ENCODE measurements around the gene PDCD4. TPM values are rescaled to one million over a fixed set of nuclear protein-coding genes. Genes with fewer than 3 reads are reported as not detected.

PDCD4 gene
- total and polyA plus RNA-seq, 2 of the 8 experiments (the other 6 are each of a cell fraction or from before 2014, with no cell fraction given) = 3.3 to 26.8 TPM

DNA sequence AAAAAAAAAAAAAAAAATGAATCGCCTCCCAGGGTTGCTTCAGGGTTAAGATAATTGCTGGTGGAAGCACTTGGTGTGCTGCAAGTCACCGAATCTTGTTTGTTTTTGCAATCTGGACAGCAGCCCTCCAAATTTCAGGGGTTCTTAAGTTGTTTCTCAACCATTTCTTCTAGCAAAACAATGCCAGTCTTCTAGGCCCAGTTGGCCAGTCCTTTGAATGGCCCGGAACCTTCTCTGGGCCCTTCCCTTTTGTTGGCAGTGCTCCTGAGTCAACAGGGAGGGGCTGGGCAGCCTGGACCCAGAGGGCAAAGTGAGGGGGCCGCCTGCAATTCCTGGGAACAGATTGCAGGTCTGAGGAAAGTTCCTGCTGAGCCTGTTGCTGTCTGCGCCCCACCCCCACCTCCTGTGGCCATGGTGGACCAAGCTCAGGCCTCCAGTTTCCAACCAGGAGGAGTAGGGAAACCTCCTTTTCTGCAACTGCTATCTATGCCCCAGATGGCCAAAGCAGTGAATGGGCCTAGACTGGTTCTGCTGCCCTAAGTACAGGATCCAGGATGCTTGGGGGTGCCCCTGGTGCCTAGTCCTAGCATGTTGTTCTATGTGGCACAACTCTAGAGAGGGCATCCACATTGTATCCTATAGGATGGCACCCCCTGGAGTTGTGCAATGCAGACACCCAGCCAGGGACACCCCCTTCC is 31.4 kb upstream of the PDCD4 start:
- Histone ChIP-seq H4K8ac (ENCODE audit: extremely low read depth, insufficient read depth, low read length) (no peak overlapping the region), H3K27ac (ENCODE audit: low read depth, low read length) (no peak overlapping the region), H4K5ac (ENCODE audit: insufficient read length, low read depth, low read length) (no peak overlapping the region), H3K14ac (ENCODE audit: insufficient read length) (no peak overlapping the region), H2AFZ (ENCODE audit: low read length) (no peak overlapping the region), H3K23ac (ENCODE audit: insufficient read length) (no peak overlapping the region), H3K4me2 (ENCODE audit: insufficient read depth in 1 of 2, low read depth in 2 of 2, low read length in 2 of 2) (no peak overlapping the region), H3K36me3 (ENCODE audit: control insufficient read depth in 2 of 4, insufficient read depth in 4 of 4, low read length in 3 of 4) (no peaks in the 10 kb centered on the region), H4K20me1 (replicated peaks in 1 of 2; ENCODE audit: control insufficient read depth in 1 of 2, insufficient read depth in 2 of 2, low read length in 2 of 2) (no peaks in the 10 kb centered on the region), H3K18ac (ENCODE audit: extremely low read depth, low read length) (no peak overlapping the region), H3K79me2 (ENCODE audit: control insufficient read depth in 1 of 2, insufficient read depth in 2 of 2, low read length in 2 of 2) (no peaks in the 10 kb centered on the region), H3K4me3 (ENCODE audit: extremely low read depth in 1 of 4, insufficient read depth in 2 of 4, low read depth in 3 of 4, low read length in 4 of 4) (no peak overlapping the region), H2BK20ac (ENCODE audit: low read length) (no peak overlapping the region), H3K9ac (replicated peaks in 1 of 4; ENCODE audit: extremely low read depth in 1 of 4, low read depth in 3 of 4, low read length in 3 of 4) (no peak overlapping the region), H3K56ac (replicated peaks; ENCODE audit: insufficient read length, low read depth, low read length) (no peak overlapping the region), H3K4me1 (replicated peaks in 1 of 4; ENCODE audit: control insufficient read depth in 3 of 4, insufficient read depth in 4 of 4, low read length in 3 of 4) (no peaks in the 10 kb centered on the region; a peak in 1 of 7 replicates), H2BK12ac (ENCODE audit: low read depth, low read length) (peak overlapping the region; percentile 17; the same call in 1 of the 2 replicates), H2BK15ac (ENCODE audit: low read length) (no peak overlapping the region), H2BK120ac (replicated peaks; ENCODE audit: low read depth, low read length) (no peak overlapping the region), H2BK5ac (ENCODE audit: low read depth, low read length) (no peak overlapping the region), H3K79me1 (ENCODE audit: low read depth, low read length) (no peaks in the 10 kb centered on the region), H3K4ac (replicated peaks; ENCODE audit: insufficient read length, low read depth, low read length) (no peak overlapping the region), H4K91ac (replicated peaks; ENCODE audit: insufficient read length, low read length) (no peak overlapping the region), H3K9me3 (ENCODE audit: insufficient read depth in 2 of 2, low read depth in 1 of 2, low read length in 1 of 2) (no peaks in the 10 kb centered on the region), H2AK5ac (ENCODE audit: low read depth, low read length) (no peak overlapping the region), H3K23me2 (ENCODE audit: low read depth, low read length) (no peaks in the 10 kb centered on the region), H3K27me3 (replicated peaks in 1 of 4; ENCODE audit: control insufficient read depth in 3 of 4, extremely low read depth in 1 of 4, insufficient read depth in 3 of 4, low read length in 3 of 4) (no peaks in the 10 kb centered on the region)
- FAIRE-seq (no peak), DNase-seq (ENCODE audit: low read depth in 1 of 2, low spot score in 2 of 2) (no peak)
- ChIA-PET POLR2A (ENCODE audit: partially characterized antibody) (interaction anchor here (1.2 kb wide), 1 partner anchor 20 kb away, joined by 3 read pairs; no protein-coding TSS in a partner anchor), CTCF (ENCODE audit: partially characterized antibody) (no interaction called here)
- 76% methylated on average over 4 of the region's 5 CpGs; no CpG with 5 or more reads in 1 of the 2 experiments for WGBS, 2 experiments (ENCODE audit: extremely low coverage in 1 of 2, insufficient coverage in 1 of 2, insufficient read length in 1 of 2, insufficient replicate concordance in 2 of 2, low coverage in 1 of 2, low lambda C conversion rate in 2 of 2, missing lambda C conversion rate in 1 of 2)
- TF ChIP-seq SP4 (IDR thresholded peaks at IDR 0.05; ENCODE audit: low read length) (no peak), JUND (IDR thresholded peaks at IDR 0.05; ENCODE audit: low read length) (no peak), CBX5 (IDR thresholded peaks at IDR 0.05; ENCODE audit: low read depth, low read length) (no peak), SP2 (IDR thresholded peaks at IDR 0.05; ENCODE audit: low read length) (no peak), BCL11A (IDR thresholded peaks at IDR 0.05; ENCODE audit: low read depth in 2 of 2, low read length in 2 of 2) (no peak), CBX8 (IDR thresholded peaks at IDR 0.05; ENCODE audit: borderline replicate concordance, low read depth, low read length) (no peak)
